ENCODE measurements around the gene PNPLA1.

DNA sequence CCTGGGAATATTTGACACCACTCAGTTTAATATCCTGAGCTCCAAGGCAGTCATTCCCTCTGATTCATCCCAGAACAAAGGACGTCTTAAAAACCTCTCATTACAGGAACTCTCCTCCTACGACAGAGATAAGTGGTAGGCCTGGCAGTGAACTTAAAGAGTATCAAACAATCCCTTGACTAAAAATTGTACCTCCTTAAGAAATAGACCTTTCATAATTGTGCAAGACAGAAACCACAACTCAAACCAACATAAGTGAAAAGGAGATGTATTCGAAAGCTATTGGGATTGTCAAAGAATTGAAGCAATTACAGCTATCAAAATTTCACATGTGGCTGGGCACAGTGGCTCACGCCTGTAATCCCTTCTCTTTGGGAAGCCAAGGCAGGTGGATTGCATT lies 86.0 kb downstream of the PNPLA1 start:
- TF ChIP-seq CTCF (conservative IDR thresholded peaks at IDR 0.05; ENCODE audit: low read depth, low read length) (no peak), EZH2 (IDR thresholded peaks at IDR 0.05; ENCODE audit: low read length, unreplicated experiment) (no peak), EZH2phosphoT487 (IDR thresholded peaks at IDR 0.05; ENCODE audit: borderline replicate concordance, low read length) (no peak)
